AG09319 (cell line): ENCODE results near the gene PDE4A.

Experiments used
- DNase-seq: peaks from one replicate; pipeline ENCODE4 v3.0.0-alpha.2; 2010; ENCODE audit warnings: low read depth; ENCODE audit errors: extremely low read depth
- TF ChIP-seq, protein P1 (sequence below): IDR thresholded peaks from 2 replicates; pipeline ENCODE4 v1.5.1; 2011; ENCODE audit warnings: low read depth, mild to moderate bottlenecking, inconsistent platforms, low read length, moderate library complexity

Gene PDE4A

DNA sequence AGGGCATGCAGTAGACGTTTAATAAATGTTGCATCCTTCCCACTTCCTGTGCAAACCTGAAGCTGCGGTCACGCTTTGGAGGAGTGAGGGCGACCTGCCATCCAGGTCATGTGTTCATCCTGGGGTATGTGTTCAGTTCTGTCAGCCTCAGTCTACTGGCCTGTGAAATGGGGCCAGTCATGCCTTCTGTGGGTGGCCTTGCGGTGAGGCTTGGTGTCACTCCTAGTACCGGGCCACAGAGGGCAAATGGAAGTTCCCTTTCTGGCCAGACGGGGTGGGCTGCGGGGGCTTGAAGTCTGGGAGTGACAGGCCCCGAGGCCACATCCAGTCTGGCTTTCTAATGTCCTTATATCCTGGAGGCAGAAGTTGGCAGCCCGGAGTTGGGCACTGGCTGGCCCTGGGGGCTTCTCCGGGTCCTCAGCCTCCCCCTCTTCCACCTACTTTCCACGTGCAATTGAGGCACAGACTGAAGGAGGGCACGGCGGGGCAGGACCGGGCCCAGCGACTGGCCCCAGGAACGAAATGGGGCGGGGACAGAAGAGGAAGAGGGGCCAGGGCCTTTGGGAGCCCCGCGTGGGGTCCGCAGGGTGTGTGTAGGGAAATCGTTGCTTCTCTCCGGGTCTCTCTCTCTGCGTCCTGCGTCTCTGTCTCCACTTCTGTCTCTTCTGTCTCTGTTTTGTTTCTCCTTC, 11.1 kb downstream of the PDE4A start:
- TF ChIP-seq, protein P1, sequence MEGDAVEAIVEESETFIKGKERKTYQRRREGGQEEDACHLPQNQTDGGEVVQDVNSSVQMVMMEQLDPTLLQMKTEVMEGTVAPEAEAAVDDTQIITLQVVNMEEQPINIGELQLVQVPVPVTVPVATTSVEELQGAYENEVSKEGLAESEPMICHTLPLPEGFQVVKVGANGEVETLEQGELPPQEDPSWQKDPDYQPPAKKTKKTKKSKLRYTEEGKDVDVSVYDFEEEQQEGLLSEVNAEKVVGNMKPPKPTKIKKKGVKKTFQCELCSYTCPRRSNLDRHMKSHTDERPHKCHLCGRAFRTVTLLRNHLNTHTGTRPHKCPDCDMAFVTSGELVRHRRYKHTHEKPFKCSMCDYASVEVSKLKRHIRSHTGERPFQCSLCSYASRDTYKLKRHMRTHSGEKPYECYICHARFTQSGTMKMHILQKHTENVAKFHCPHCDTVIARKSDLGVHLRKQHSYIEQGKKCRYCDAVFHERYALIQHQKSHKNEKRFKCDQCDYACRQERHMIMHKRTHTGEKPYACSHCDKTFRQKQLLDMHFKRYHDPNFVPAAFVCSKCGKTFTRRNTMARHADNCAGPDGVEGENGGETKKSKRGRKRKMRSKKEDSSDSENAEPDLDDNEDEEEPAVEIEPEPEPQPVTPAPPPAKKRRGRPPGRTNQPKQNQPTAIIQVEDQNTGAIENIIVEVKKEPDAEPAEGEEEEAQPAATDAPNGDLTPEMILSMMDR: no peak
- no peak for DNase-seq

GRCh38 chr19:10431943-10432735, 11.8 kb downstream of the PDE4A start:
- DNase-seq: no peak
- TF ChIP-seq, protein P1: no peak

- TF ChIP-seq, protein P1: no peak
- no peak for DNase-seq
These were observed 12.4 kb downstream of the PDE4A start for GRCh38 chr19:10432736-10433130.

- no peak for DNase-seq
- TF ChIP-seq, protein P1: no peak
These were observed 12.8 kb downstream of the PDE4A start for GRCh38 chr19:10433131-10433536.

DNA sequence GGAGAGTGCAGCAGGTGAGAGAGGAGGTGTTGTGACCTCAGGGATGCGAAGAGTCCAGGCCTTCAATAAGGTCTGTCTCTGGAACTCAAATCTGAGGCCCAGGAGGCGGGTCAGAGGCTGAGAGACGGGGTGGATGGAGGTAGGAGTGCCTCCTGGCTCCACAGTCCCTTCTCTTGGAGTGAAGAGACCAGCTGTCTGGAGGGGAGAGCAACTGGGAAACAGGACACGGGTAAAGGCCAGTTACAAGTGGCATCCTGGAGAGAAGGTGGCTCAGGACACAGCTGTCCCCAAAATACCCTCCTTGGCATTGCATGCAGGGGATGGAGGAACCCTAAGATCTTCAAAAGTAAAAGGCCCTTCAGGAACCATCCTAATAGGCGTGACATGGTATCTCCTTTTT, 19.2 kb downstream of the PDE4A start:
- TF ChIP-seq, protein P1: no peak
- no peak for DNase-seq

DNA sequence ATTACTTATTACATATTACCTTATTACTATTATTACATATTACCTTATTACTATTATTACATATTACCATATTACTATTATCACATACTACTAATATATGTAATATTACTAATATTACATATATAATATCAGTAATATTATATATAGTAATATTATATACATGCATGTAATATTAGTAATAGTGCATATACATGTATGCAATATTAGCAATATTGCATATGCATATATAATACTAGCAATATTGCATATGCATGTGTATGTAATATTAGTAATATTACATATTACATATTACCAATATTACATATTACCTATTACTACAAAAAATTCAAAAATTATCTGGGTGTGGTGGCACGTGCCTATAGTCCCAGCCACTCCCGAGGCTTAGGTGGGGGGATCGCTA, 22.4 kb downstream of the PDE4A start:
- no peak for DNase-seq

DNA sequence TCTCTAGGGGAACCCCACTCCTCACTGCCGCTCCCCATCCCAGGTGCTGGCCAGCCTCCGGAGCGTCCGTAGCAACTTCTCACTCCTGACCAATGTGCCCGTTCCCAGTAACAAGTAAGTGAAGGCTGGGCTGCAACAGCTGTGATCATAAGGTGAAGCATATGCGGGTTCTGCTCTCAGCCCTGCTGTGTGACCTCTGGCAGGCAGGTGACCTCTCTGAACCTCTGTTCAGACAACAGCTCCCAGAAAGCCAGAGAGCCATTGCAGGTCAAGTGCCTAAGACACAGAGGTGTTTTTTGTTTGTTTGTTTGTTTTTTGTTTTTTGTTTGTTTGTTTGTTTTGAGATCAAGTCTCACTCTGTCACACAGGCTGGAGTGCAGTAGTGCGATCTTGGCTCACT, 28.7 kb downstream of the PDE4A start:
- TF ChIP-seq, protein P1: no peak
- no peak for DNase-seq

More for the DNA sequence above, 22.4 kb downstream of the PDE4A start:
- TF ChIP-seq, protein P1: no peak
